22Rv1 (cell line): ENCODE measurements around the gene GSG1L.

ENCODE experiments used
- CTCF ChIP-seq: fragments of 450-650 bp; IDR thresholded peaks from 2 replicates; pipeline ENCODE4 v1.5.1; 2017; ENCODE audit warnings: mild to moderate bottlenecking
- ZFX ChIP-seq: fragments of 450-650 bp; IDR thresholded peaks from 2 replicates; pipeline ENCODE4 v1.6.1; 2017; ENCODE audit warnings: antibody characterized with exemption, borderline replicate concordance

DNA sequence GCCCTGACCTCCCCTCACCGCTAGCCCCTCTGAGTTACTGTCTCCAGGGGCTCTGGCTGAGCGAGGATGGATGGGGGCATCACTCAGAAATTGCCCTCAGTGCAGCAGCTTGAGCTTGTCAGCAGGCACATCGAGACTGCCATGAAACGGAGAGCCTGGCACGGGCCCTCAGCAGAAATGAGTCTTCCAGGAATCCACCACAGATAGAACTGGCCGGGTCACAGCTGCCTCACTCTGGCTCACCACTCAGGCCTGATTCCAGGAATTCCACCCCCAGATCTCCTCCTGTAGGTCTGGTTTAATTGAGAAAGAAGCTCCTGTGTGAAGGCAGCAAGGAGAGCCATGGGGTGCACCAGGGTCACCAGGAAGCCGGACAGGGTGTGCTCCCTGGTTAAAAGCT lies 85.5 kb downstream of the GSG1L start:
- TF ChIP-seq ZFX, result no peak
- no peak for TF ChIP-seq CTCF
